ENCODE data around the gene LUZP4.

Gene LUZP4

DNA sequence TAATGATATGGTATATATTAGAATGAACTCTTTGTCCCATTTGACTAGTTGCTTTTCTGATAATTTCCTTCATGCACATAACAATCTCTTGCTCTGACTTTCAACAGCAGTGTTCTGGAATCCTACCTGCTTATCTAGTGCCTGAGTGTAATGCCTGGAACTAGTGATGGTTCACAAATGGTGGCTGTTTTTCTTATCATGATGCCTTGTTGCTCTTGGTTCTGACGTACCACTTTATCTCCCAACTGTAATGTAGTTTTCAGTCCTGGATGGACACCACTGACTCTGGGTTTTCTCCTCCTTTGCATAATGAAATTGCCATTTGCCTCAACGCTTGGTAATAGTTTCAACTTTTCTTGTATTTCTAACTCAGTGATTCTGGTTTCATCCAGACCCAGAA is 25.5 kb upstream of the LUZP4 start:
- no peak overlapping the region for H3K4me3 ChIP-seq (ENCODE audit: low read depth, low read length)
- TF ChIP-seq, protein P1, sequence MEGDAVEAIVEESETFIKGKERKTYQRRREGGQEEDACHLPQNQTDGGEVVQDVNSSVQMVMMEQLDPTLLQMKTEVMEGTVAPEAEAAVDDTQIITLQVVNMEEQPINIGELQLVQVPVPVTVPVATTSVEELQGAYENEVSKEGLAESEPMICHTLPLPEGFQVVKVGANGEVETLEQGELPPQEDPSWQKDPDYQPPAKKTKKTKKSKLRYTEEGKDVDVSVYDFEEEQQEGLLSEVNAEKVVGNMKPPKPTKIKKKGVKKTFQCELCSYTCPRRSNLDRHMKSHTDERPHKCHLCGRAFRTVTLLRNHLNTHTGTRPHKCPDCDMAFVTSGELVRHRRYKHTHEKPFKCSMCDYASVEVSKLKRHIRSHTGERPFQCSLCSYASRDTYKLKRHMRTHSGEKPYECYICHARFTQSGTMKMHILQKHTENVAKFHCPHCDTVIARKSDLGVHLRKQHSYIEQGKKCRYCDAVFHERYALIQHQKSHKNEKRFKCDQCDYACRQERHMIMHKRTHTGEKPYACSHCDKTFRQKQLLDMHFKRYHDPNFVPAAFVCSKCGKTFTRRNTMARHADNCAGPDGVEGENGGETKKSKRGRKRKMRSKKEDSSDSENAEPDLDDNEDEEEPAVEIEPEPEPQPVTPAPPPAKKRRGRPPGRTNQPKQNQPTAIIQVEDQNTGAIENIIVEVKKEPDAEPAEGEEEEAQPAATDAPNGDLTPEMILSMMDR (IDR thresholded peaks at IDR 0.05; ENCODE audit: low read depth, low read length): no peak

- H3K4me3 ChIP-seq (ENCODE audit: low read depth, low read length): no peak overlapping the region
- TF ChIP-seq, protein P1 (IDR thresholded peaks at IDR 0.05; ENCODE audit: low read depth, low read length): no peak
Observed at GRCh38 chrX:115266300-115266699, 23.2 kb upstream of the LUZP4 start.

GRCh38 chrX:115268421-115268820 is 21.1 kb upstream of the LUZP4 start:
- TF ChIP-seq, protein P1 (IDR thresholded peaks at IDR 0.05; ENCODE audit: low read depth, low read length): 0 out of 2 replicates have a peak, but pooled peaks have one; percentile 16
- no peak overlapping the region for H3K4me3 ChIP-seq (ENCODE audit: low read depth, low read length)

DNA sequence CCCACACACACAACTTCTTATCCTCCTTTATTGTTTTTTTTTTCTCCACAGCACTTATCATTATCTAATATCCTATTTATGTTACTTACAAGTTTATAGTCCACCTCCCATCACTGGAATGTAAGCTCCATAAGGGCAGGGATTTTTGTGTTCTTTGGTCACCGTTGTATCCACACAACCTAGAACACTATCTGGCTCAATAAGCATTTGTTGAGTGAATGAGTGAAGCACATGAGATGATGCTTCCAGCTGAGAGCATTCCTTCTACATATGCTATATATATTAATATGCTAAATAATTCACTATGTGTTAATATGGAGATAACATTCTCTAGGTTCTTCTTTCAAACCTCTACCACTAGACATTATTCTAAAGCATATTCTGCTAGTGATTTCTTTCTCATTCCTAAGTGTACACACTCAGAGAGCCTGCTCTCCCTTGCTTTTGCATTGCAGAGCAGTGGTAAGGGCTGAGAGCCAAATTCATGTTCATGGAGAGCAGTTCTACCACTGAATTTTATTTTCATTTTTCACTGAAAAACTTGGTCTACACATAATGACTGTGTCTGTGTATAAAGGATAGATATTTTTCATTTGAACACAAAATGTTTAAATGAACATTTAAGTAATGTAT is 20.3 kb upstream of the LUZP4 start:
- no peak overlapping the region for H3K4me3 ChIP-seq (ENCODE audit: low read depth, low read length)
- TF ChIP-seq, protein P1 (IDR thresholded peaks at IDR 0.05; ENCODE audit: low read depth, low read length): no peak

- no peak overlapping the region for H3K4me3 ChIP-seq (ENCODE audit: low read depth, low read length)
- TF ChIP-seq, protein P1 (IDR thresholded peaks at IDR 0.05; ENCODE audit: low read depth, low read length): no peak
Observed at GRCh38 chrX:115284877-115285276, 4.6 kb upstream of the LUZP4 start.

- TF ChIP-seq, protein P1 (IDR thresholded peaks at IDR 0.05; ENCODE audit: low read depth, low read length): no peak
- H3K4me3 ChIP-seq (ENCODE audit: low read depth, low read length): no peak overlapping the region
Observed at GRCh38 chrX:115297189-115297588, 7.7 kb downstream of the LUZP4 start.

DNA sequence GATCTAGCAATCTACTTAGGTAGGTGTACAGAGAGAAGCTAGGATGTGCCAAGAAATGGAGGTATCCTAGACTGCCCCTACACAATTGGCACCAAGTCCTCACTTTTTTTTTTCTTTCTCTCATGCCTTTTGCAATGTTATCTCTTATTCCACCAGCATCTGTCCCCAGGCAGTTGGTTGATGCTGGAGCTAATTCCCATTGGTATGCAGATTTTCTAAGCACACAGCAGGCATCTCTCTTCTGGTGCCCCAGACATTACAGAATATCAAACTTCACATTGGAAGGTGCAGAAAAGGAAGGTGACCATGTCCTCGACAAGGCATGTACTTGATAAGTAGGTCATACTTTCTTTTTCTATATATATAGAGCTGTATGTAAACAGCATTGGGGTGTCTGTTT is 21.6 kb downstream of the LUZP4 start:
- H3K4me3 ChIP-seq (ENCODE audit: low read depth, low read length): no peak overlapping the region
- TF ChIP-seq, protein P1 (IDR thresholded peaks at IDR 0.05; ENCODE audit: low read depth, low read length): no peak

Data from WI38 (cell line).